ENCODE data around the gene RABEP2. TPM values are rescaled to one million over a fixed set of nuclear protein-coding genes. Genes with fewer than 3 reads are reported as not detected.
"Not testable (repeated sequence)": the region's sequence is repeated elsewhere in the genome, so short reads cannot be mapped to it uniquely, and the experiment has no call there.

RABEP2 gene
- total RNA-seq, 1 experiment from 2014 or later: 40.2 TPM

DNA sequence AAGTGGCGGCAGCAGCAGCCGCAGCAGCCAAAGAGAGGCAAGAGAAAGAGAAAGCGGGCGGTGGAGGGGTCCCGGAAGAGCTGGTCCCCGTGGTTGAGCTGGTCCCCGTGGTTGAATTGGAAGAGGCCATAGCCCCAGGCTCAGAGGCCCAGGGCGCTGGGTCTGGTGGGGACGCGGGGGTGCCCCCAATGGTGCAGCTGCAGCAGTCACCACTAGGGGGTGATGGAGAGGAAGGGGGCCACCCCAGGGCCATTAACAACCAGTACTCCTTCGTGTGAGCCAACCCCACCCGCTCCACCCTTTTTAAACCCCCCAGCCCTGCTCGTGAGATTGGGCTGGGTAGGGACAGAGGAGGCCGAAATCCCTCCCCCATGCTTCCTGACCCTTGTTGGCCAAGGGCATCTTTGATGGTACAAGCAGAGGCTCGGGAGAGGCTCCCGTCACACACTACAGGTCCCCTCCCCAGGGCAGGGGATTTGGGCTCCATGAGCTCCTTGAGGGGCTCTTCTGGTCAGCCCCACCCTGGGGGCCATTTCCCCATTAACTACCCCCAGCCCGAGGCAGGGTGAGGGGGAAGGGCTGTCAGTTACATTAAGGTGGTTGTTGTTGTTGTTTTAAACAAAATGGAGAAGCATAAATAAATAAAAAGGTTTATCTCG lies 51.4 kb downstream of the RABEP2 start:
- TF ChIP-seq EZH2 (IDR thresholded peaks at IDR 0.05; ENCODE audit: low read length, unreplicated experiment) (no peak), EZH2phosphoT487 (IDR thresholded peaks at IDR 0.05; ENCODE audit: borderline replicate concordance, low read length) (no peak)
- TF ChIP-seq, protein P1, sequence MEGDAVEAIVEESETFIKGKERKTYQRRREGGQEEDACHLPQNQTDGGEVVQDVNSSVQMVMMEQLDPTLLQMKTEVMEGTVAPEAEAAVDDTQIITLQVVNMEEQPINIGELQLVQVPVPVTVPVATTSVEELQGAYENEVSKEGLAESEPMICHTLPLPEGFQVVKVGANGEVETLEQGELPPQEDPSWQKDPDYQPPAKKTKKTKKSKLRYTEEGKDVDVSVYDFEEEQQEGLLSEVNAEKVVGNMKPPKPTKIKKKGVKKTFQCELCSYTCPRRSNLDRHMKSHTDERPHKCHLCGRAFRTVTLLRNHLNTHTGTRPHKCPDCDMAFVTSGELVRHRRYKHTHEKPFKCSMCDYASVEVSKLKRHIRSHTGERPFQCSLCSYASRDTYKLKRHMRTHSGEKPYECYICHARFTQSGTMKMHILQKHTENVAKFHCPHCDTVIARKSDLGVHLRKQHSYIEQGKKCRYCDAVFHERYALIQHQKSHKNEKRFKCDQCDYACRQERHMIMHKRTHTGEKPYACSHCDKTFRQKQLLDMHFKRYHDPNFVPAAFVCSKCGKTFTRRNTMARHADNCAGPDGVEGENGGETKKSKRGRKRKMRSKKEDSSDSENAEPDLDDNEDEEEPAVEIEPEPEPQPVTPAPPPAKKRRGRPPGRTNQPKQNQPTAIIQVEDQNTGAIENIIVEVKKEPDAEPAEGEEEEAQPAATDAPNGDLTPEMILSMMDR (conservative IDR thresholded peaks at IDR 0.05; ENCODE audit: low read depth, low read length): peak; percentile 60
- Histone ChIP-seq H3K4me2 (ENCODE audit: low read length) (no peak overlapping the region), H3K9ac (ENCODE audit: low read length) (no peak overlapping the region), H4K20me1 (ENCODE audit: low read length) (no peaks in the 10 kb centered on the region), H3K9me2 (replicated peaks; ENCODE audit: low read length) (no peaks in the 10 kb centered on the region), H2AFZ (ENCODE audit: low read length) (no peak overlapping the region), H3K27me3 (ENCODE audit: low read length) (no peaks in the 10 kb centered on the region), H3K9me3 (ENCODE audit: low read length) (no peaks in the 10 kb centered on the region), H3K4me3 (ENCODE audit: low read length) (no peak overlapping the region), H3K27ac (ENCODE audit: low read length) (no peak overlapping the region), H3K36me3 (ENCODE audit: low read depth, low read length) (peaks cover 16% of the 10 kb centered on the region; the same call in 1 of the 2 replicates), H3K4me1 (ENCODE audit: insufficient read depth, low read length) (peaks cover under 1% of the 10 kb centered on the region; the same call in 1 of the 2 replicates), H3F3A (ENCODE audit: low read length, unreplicated experiment) (no peaks in the 10 kb centered on the region), H3K79me2 (ENCODE audit: low read length) (no peaks in the 10 kb centered on the region)
- peak; percentile 38; the same call in 1 of the 2 replicates for ATAC-seq
- intact Hi-C loops (cut with micrococcal nuclease): no loop called here
- no TSS peak for BruUV-seq (replicated peaks)
- peak; percentile 28 for DNase-seq
- CTCF ChIA-PET: no interaction called here
- POLR2A ChIA-PET (ENCODE audit: unreplicated experiment): no interaction called here

DNA sequence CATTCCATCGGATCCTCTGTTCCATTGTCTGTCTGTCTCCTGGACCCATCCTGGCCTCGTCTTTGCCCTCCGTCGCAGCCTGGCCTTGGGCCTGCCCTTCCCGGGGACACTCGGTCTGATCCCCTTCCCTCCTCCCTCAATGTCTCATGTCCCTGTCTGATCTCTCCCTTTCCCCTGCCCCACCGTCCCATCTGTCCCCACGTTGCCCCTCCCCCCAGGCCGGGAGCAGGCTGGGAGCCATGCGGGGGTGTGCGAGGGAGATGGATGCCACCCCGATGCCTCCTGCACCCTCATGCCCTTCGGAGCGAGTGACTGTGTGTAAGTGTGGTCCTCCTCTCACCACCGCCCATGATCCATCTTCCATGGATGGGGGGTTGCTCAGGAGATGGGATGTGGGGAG lies 52.1 kb downstream of the RABEP2 start:
- H4K20me1 ChIP-seq (ENCODE audit: low read length): no peaks in the 10 kb centered on the region
- ATAC-seq (no peak), DNase-seq (no peak)
- no TSS peak for BruUV-seq (replicated peaks)
- H3K9me3 ChIP-seq (ENCODE audit: low read length): no peaks in the 10 kb centered on the region
- H3K79me2 ChIP-seq (ENCODE audit: low read length): no peaks in the 10 kb centered on the region
- peaks cover 16% of the 10 kb centered on the region; the same call in 1 of the 2 replicates for H3K36me3 ChIP-seq (ENCODE audit: low read depth, low read length)
- ChIA-PET POLR2A (ENCODE audit: unreplicated experiment) (no interaction called here), CTCF (no interaction called here)
- intact Hi-C loops (cut with micrococcal nuclease): no loop called here
- H3K9ac ChIP-seq (ENCODE audit: low read length): no peak overlapping the region
- H3K27ac ChIP-seq (ENCODE audit: low read length): no peak overlapping the region
- no peak overlapping the region for H2AFZ ChIP-seq (ENCODE audit: low read length)
- no peaks in the 10 kb centered on the region for H3F3A ChIP-seq (ENCODE audit: low read length, unreplicated experiment)
- H3K9me2 ChIP-seq (replicated peaks; ENCODE audit: low read length): no peaks in the 10 kb centered on the region
- TF ChIP-seq, protein P1 (conservative IDR thresholded peaks at IDR 0.05; ENCODE audit: low read depth, low read length): no peak
- no peak for TF ChIP-seq EZH2phosphoT487 (IDR thresholded peaks at IDR 0.05; ENCODE audit: borderline replicate concordance, low read length)
- TF ChIP-seq EZH2 (IDR thresholded peaks at IDR 0.05; ENCODE audit: low read length, unreplicated experiment): no peak
- H3K4me3 ChIP-seq (ENCODE audit: low read length): no peak overlapping the region
- no peak overlapping the region for H3K4me2 ChIP-seq (ENCODE audit: low read length)
- no peaks in the 10 kb centered on the region for H3K27me3 ChIP-seq (ENCODE audit: low read length)
- H3K4me1 ChIP-seq (ENCODE audit: insufficient read depth, low read length): no peaks in the 10 kb centered on the region

DNA sequence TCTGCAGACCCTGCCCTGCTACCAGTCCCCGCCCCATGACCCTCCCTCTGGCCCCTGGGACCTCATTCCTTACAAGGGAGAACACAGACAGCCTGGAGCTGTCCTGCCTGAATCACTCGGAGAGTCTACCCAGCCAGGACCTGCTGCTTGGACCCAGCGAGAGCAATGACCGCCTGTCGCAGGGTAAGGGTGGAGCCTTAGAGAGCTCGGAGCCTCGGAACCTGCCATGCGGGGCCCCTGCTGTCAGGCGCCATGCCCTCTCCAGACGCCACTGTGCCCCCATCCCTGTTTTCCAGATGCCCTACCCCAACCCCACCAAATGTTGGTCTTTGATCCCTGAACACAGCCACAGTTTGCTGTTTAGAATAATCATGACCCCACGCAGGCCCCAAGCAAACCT lies 55.8 kb downstream of the RABEP2 start:
- ChIA-PET CTCF (no interaction called here), POLR2A (ENCODE audit: unreplicated experiment) (no interaction called here)
- Histone ChIP-seq H3K4me1 (ENCODE audit: insufficient read depth, low read length) (peaks cover 8% of the 10 kb centered on the region; the same call in 1 of the 2 replicates), H3F3A (ENCODE audit: low read length, unreplicated experiment) (no peaks in the 10 kb centered on the region), H2AFZ (ENCODE audit: low read length) (no peak overlapping the region), H3K36me3 (ENCODE audit: low read depth, low read length) (peaks cover 16% of the 10 kb centered on the region; the same call in 1 of the 2 replicates), H3K9me3 (ENCODE audit: low read length) (no peaks in the 10 kb centered on the region), H3K27me3 (ENCODE audit: low read length) (no peaks in the 10 kb centered on the region), H3K9me2 (replicated peaks; ENCODE audit: low read length) (no peaks in the 10 kb centered on the region), H3K27ac (ENCODE audit: low read length) (no peak overlapping the region), H3K9ac (ENCODE audit: low read length) (no peak overlapping the region), H3K4me2 (ENCODE audit: low read length) (no peak overlapping the region), H4K20me1 (ENCODE audit: low read length) (no peaks in the 10 kb centered on the region), H3K4me3 (ENCODE audit: low read length) (no peak overlapping the region), H3K79me2 (ENCODE audit: low read length) (peaks cover 16% of the 10 kb centered on the region)
- DNase-seq (no peak), ATAC-seq (no peak)
- no TSS peak for BruUV-seq (replicated peaks)
- no peak for TF ChIP-seq EZH2 (IDR thresholded peaks at IDR 0.05; ENCODE audit: low read length, unreplicated experiment)
- TF ChIP-seq, protein P1 (conservative IDR thresholded peaks at IDR 0.05; ENCODE audit: low read depth, low read length): no peak
- no peak for TF ChIP-seq EZH2phosphoT487 (IDR thresholded peaks at IDR 0.05; ENCODE audit: borderline replicate concordance, low read length)
- intact Hi-C loops (cut with micrococcal nuclease): no loop called here

DNA sequence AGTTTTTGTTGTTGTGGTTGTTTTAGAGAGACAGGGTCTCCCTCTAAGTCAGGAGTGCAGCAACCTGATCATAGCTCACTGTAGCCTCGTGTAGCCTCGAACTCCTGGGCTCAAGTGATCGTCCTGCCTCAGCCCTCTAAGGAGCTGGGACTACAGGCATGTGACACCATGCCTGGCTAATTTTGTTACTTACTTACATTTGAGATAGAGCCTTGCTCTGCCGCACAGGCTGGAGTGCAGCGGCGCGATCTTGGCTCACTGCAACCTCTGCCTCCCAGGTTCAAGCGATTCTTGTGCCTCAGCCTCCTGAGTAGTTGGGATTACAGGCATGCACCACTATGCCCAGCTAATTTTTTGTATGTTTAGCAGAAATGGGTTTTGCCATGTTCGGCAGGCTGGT lies 57.4 kb downstream of the RABEP2 start:
- H4K20me1 ChIP-seq (ENCODE audit: low read length); H3K9me2 ChIP-seq (replicated peaks; ENCODE audit: low read length); H3K27me3 ChIP-seq (ENCODE audit: low read length); H3K4me3 ChIP-seq (ENCODE audit: low read length); ATAC-seq; intact Hi-C loops (cut with micrococcal nuclease); H3K27ac ChIP-seq (ENCODE audit: low read length); POLR2A ChIA-PET (ENCODE audit: unreplicated experiment); H2AFZ ChIP-seq (ENCODE audit: low read length); DNase-seq; H3K4me2 ChIP-seq (ENCODE audit: low read length); H3F3A ChIP-seq (ENCODE audit: low read length, unreplicated experiment); H3K9me3 ChIP-seq (ENCODE audit: low read length); CTCF ChIA-PET; BruUV-seq (replicated peaks); H3K9ac ChIP-seq (ENCODE audit: low read length); H3K4me1 ChIP-seq (ENCODE audit: insufficient read depth, low read length): not testable (repeated sequence)
- Histone ChIP-seq H3K79me2 (ENCODE audit: low read length) (peaks cover 30% of the 10 kb centered on the region), H3K36me3 (ENCODE audit: low read depth, low read length) (peaks cover 16% of the 10 kb centered on the region; the same call in 1 of the 2 replicates)

Measured in PC-3 (cell line).